SK-N-SH treated with all-trans-retinoic acid at 6 μM for 48 hours (cell line): ENCODE results near the gene GCH1.

ENCODE experiments used
- ATAC-seq: fragments of 200-7000 bp; cut with Tn5 transposase; 3 replicates; pipeline ENCODE4 v1.9.1; 2020; ENCODE audit warnings: mild to moderate bottlenecking, moderate library complexity
- ARNTL ChIP-seq: fragments of 450-650 bp; formaldehyde crosslinking; IDR thresholded peaks from 2 replicates; pipeline ENCODE4 v1.5.0; 2020; ENCODE audit warnings: low read depth, mild to moderate bottlenecking, moderate library complexity, borderline replicate concordance
- BACH2 ChIP-seq: fragments of 250-450 bp; sonication (Bioruptor Pico); IDR thresholded peaks from 2 replicates; pipeline ENCODE4 v1.9.0; 2021; ENCODE audit warnings: mild to moderate bottlenecking, borderline replicate concordance
- CREB5 ChIP-seq: fragments of 250-450 bp; sonication (Bioruptor Pico); IDR thresholded peaks from 2 replicates; pipeline ENCODE4 v1.5.1; 2020; ENCODE audit warnings: low read depth, mild to moderate bottlenecking, moderate library complexity
- CSDC2 ChIP-seq: fragments of 250-450 bp; sonication (Bioruptor Pico); IDR thresholded peaks from 2 replicates; pipeline ENCODE4 v1.5.0; 2020; ENCODE audit warnings: mild to moderate bottlenecking, moderate library complexity
- CSRNP3 ChIP-seq: fragments of 250-450 bp; sonication (Bioruptor Pico); IDR thresholded peaks from 2 replicates; pipeline ENCODE4 v1.5.1; 2021; ENCODE audit warnings: mild to moderate bottlenecking, moderate library complexity
- ESRRG ChIP-seq: fragments of 250-450 bp; sonication (Bioruptor Pico); IDR thresholded peaks from 2 replicates; pipeline ENCODE4 v1.6.1; 2021; ENCODE audit warnings: mild to moderate bottlenecking
- GLIS3 ChIP-seq: fragments of 250-450 bp; sonication (Bioruptor Pico); IDR thresholded peaks from 2 replicates; pipeline ENCODE4 v1.5.0; 2020; ENCODE audit warnings: mild to moderate bottlenecking, moderate library complexity
- ISL1 ChIP-seq: fragments of 250-450 bp; sonication (Bioruptor Pico); IDR thresholded peaks from 2 replicates; pipeline ENCODE4 v2.1.2; 2022; ENCODE audit warnings: mild to moderate bottlenecking, moderate library complexity
- OSR1 ChIP-seq: fragments of 250-450 bp; sonication (Bioruptor Pico); IDR thresholded peaks from 2 replicates; pipeline ENCODE4 v1.8.0; 2022; ENCODE audit warnings: moderate library complexity, mild to moderate bottlenecking, inconsistent platforms
- POU6F1 ChIP-seq: fragments of 250-450 bp; sonication (Bioruptor Pico); IDR thresholded peaks from 2 replicates; pipeline ENCODE4 v1.8.0; 2021; ENCODE audit warnings: low read depth, mild to moderate bottlenecking, moderate library complexity, borderline replicate concordance
- PPARA ChIP-seq: fragments of 250-450 bp; sonication (Bioruptor Pico); IDR thresholded peaks from 2 replicates; pipeline ENCODE4 v1.5.0; 2020; ENCODE audit warnings: mild to moderate bottlenecking, borderline replicate concordance
- RARB ChIP-seq: fragments of 250-450 bp; sonication (Bioruptor Pico); IDR thresholded peaks from 2 replicates; pipeline ENCODE4 v1.8.0; 2021; ENCODE audit warnings: mild to moderate bottlenecking, moderate library complexity
- SNAI2 ChIP-seq: fragments of 250-450 bp; sonication (Bioruptor Pico); IDR thresholded peaks from 2 replicates; pipeline ENCODE4 v1.5.0; 2020; ENCODE audit warnings: mild to moderate bottlenecking, moderate library complexity
- TOX ChIP-seq: fragments of 250-450 bp; sonication (Bioruptor Pico); IDR thresholded peaks from 2 replicates; pipeline ENCODE4 v1.8.0; 2021; ENCODE audit warnings: mild to moderate bottlenecking, moderate library complexity, borderline replicate concordance
- TSHZ2 ChIP-seq: fragments of 250-450 bp; sonication (Bioruptor Pico); IDR thresholded peaks from 2 replicates; pipeline ENCODE4 v1.5.0; 2020; ENCODE audit warnings: mild to moderate bottlenecking, moderate library complexity
- ZC3H10 ChIP-seq: fragments of 250-450 bp; sonication (Bioruptor Pico); IDR thresholded peaks from 2 replicates; pipeline ENCODE4 v1.5.1; 2021; ENCODE audit warnings: mild to moderate bottlenecking, moderate library complexity
- ZFP30 ChIP-seq: fragments of 450-650 bp; formaldehyde crosslinking; IDR thresholded peaks from 2 replicates; pipeline ENCODE4 v1.5.0; 2022; ENCODE audit warnings: mild to moderate bottlenecking, moderate library complexity
- ZNF565 ChIP-seq: fragments of 450-650 bp; formaldehyde crosslinking; conservative IDR thresholded peaks from 2 replicates; pipeline ENCODE4 v1.5.0; 2020; ENCODE audit warnings: low read depth, mild to moderate bottlenecking, moderate library complexity
- ZNF70 ChIP-seq: fragments of 450-650 bp; formaldehyde crosslinking; IDR thresholded peaks from 2 replicates; pipeline ENCODE4 v1.5.0; 2020; ENCODE audit warnings: mild to moderate bottlenecking, moderate library complexity
- ZNF8 ChIP-seq: fragments of 450-650 bp; formaldehyde crosslinking; IDR thresholded peaks from 2 replicates; pipeline ENCODE4 v1.5.0; 2020; ENCODE audit warnings: mild to moderate bottlenecking, moderate library complexity

GCH1 gene

GRCh38 chr14:54864526-54864925 lies 38.1 kb downstream of the GCH1 start (continued):
- TF ChIP-seq POU6F1 (CRISPR knock-in tag) (no peak), TOX (CRISPR knock-in tag) (no peak), ZNF8 (no peak)

- ATAC-seq, result no peak
- TF ChIP-seq ISL1 (CRISPR knock-in tag), result no peak
- TF ChIP-seq CSRNP3, result no peak
- no peak for TF ChIP-seq TOX (CRISPR knock-in tag)
- TF ChIP-seq ZC3H10, result no peak
Measured at GRCh38 chr14:54857830-54858269, 44.8 kb downstream of the GCH1 start.

GRCh38 chr14:54856152-54856551 lies 46.5 kb downstream of the GCH1 start:
- TF ChIP-seq ARNTL (CRISPR knock-in tag) (no peak), TSHZ2 (no peak), ZNF8 (no peak), CSRNP3 (no peak), ZNF70 (no peak), PPARA (CRISPR knock-in tag) (no peak), TOX (CRISPR knock-in tag) (no peak), SNAI2 (CRISPR knock-in tag) (no peak), OSR1 (no peak), POU6F1 (CRISPR knock-in tag) (no peak), CSDC2 (CRISPR knock-in tag) (no peak), GLIS3 (no peak), RARB (CRISPR knock-in tag) (no peak), ESRRG (CRISPR knock-in tag) (no peak)
- ATAC-seq, result no peak

GRCh38 chr14:54854181-54854580 lies 48.4 kb downstream of the GCH1 start:
- TF ChIP-seq ZFP30 (CRISPR knock-in tag), result no peak
- TF ChIP-seq BACH2, result no peak
- TF ChIP-seq GLIS3, result no peak
- TF ChIP-seq CSRNP3, result no peak
- no peak for TF ChIP-seq CREB5 (CRISPR knock-in tag)
- TF ChIP-seq ISL1 (CRISPR knock-in tag), result no peak
- TF ChIP-seq ZNF565 (CRISPR knock-in tag), result no peak
- TF ChIP-seq ESRRG (CRISPR knock-in tag), result no peak
- no peak for TF ChIP-seq ZC3H10
- no peak for TF ChIP-seq PPARA (CRISPR knock-in tag)
- ATAC-seq, result no peak
